ENCODE results near the gene TPCN2.

DNA sequence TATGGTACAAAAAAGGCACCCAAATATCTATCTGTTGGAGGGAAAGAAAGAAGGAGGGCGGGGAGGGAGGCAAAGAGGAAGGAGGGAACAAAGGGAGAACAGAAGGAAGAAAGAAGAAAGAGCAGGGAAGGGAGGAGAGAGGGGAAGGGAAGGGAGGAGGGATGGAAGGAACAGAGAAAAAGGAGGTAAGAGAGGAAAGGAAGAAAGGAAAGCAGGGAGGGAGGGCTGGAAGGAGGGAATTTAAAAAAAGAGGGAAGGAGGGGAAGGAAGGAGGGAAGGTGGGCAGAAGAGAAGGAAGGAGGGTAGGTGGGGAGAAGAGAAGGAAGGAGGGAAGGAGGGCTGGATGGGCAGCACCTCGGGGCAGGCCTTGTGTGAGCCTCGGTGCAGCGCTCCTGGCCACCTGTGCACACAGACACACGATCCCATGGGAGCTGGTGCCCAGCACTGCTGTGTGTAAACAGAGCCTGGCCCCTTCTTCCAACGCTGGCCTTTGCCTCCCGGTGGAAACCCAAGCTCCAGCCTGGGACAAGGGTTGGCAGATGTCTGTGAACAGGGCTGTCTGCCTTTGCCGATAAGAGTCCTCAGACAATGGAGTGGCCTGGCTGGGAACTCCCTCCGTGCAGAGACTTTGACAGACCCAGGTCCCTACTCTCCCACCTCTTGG, 130.2 kb downstream of the TPCN2 start:
- TF ChIP-seq MAX (IDR thresholded peaks at IDR 0.05) (no peak), FOXA2 (IDR thresholded peaks at IDR 0.05) (no peak), GABPA (IDR thresholded peaks at IDR 0.05 in 1 of 2, conservative IDR thresholded peaks at IDR 0.05 in 1 of 2) (no peak), JUND (IDR thresholded peaks at IDR 0.05) (no peak), EGR1 (IDR thresholded peaks at IDR 0.05; ENCODE audit: low read depth in 2 of 2) (no peak), ZBTB33 (IDR thresholded peaks at IDR 0.05) (no peak), REST (IDR thresholded peaks at IDR 0.05) (no peak)
- TF ChIP-seq, protein P1, sequence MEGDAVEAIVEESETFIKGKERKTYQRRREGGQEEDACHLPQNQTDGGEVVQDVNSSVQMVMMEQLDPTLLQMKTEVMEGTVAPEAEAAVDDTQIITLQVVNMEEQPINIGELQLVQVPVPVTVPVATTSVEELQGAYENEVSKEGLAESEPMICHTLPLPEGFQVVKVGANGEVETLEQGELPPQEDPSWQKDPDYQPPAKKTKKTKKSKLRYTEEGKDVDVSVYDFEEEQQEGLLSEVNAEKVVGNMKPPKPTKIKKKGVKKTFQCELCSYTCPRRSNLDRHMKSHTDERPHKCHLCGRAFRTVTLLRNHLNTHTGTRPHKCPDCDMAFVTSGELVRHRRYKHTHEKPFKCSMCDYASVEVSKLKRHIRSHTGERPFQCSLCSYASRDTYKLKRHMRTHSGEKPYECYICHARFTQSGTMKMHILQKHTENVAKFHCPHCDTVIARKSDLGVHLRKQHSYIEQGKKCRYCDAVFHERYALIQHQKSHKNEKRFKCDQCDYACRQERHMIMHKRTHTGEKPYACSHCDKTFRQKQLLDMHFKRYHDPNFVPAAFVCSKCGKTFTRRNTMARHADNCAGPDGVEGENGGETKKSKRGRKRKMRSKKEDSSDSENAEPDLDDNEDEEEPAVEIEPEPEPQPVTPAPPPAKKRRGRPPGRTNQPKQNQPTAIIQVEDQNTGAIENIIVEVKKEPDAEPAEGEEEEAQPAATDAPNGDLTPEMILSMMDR (IDR thresholded peaks at IDR 0.05; ENCODE audit: low read depth, low read length, missing input control): no peak
